Ecto neural progenitor cell (in vitro differentiated cells): ENCODE measurements around the gene PATZ1.
"Not testable (repeated sequence)": the region's sequence is repeated elsewhere in the genome, so short reads cannot be mapped to it uniquely, and the experiment has no call there.

ENCODE experiments used
- DNase-seq: peaks from one replicate; pipeline ENCODE4 v3.0.0-alpha.2; 2018; ENCODE audit warnings: low spot score

The PATZ1 gene

DNA sequence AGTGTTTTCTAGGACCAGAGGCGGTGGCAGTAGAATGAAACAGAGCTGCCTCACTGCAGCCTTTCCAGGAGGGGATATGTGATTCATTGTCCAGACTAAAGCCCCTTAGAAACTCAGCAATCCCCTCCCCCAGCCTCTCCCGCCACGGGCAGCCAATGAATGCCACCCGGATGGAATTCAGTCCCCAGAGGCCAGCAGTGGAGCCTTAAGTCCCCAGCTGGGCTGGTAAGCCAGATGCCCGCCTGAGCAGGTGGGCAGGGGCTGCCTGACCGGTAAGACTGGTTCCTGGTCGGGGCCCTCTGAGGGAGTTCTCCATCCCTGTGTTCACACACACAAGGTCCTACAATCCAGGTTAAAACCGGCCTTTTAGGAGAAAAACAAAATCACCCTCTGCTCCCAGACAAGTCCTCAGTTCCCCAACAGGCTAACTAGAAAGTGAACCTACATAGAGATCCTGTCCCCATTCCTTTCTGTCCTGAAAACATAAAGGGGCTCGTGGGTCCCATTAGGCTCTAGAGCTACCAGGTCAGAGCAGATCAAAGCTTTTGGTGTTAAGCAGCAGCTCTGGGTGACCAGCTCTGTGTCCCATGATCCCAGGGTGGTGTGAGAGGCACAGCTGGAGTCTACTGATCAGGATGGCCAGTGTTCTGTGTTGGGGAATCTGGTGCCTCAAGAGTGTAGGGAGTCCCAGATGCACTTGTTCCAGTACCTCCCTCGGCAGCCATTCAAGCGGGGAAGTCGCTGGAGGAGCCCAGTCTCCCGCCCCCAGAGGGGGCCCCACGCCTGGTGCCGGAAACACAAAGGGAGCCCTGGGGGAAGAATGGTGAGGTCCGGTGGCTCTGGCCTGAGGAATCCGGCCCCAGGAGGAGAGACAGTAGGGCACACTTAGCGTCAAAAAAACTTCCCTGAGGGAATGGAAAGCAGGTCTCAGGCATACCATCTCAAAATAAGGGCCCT, 2.6 kb downstream of the PATZ1 start:
- peak; percentile 84 for DNase-seq

DNA sequence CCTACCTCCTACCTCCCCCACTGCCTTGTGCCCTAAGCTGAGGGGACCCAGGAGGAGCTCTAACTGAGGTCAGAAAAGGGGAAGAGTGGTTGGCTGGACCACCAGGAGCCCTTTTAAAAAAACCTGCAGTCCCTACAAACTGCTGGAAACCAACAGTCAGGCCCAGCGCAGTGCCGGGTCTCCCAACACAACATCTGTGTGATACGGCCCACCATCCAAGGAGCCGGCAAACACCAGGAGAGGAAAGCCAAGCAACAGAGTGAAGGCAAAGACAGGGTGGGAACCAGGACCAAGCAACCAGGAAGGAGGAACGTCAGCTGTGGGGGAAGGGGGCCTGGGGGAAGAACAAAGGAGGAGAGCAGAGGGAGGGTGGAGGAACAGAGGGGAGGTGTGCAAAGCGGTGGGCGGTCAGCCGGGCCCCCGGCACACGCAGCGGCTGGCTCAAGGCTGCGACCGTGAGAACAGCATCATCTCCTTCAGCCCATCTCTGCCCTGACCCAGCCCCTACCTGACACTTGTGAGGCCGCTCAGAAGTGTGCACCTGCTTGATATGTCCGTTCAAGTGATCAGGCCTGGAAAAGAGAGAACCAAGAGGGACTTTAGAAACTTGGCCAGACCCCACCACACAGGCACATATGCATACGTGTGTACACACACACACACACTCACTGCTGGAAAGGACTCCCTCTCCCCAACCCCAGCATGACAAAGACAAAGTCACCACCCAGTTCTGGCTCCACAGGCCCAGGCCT, 3.6 kb downstream of the PATZ1 start:
- peak; percentile 63 for DNase-seq

DNA sequence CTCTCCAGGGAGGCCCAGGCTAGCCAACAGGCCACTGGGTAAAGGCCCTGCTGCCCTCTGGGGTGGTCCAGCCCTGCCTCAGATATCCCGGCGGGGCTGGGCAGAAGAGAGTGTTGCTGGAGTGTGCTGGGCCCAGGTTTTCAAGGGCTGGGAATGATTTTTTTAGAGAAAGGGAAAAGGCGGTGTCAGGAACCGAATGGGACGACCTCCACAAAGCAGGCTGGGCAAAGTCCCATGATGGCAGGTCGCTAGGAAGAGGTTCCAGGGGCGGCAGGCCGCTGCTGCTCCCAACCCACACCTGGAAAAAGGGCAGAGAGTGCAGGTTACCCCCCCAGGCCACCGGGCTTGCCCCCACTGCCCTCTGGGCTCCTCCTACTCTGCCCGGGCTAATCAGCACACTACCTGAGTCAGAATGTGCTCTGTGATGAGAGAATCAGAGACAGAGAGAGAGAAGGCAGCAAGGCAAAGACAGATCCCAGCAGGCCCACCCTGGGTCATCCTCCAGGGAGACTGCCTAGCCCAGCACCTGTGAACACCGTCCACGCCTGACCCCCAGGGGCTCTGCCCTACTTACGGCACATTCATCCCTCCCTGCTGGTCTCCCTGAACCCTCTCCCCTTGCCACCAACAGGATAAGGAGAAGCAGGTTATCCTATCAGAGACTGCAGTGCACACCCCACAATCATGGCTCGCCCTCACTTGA, 4.6 kb downstream of the PATZ1 start:
- no peak for DNase-seq

DNA sequence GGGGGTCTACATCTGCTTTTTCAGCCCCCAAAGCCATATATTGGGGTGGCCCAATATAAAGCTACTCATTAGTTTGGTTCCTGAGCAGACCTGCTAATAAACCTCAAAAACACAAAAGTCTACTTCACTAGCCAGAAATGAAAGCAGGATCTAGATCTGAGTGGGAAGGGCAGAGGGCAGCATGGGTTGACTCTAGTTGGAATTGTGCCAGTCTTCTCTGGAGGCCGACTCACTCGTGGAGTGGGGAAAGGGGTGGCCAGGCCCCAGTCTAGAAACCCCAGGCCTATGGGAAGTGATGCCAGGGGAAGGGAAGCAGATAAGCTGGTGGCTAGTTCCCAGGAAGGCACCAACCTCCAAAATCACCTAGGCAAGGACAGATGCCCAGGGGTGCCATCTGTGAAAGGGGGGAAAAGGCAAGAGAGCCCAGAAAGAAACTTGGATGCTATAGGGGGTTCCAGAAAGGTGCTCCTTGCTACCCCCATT, 5.3 kb downstream of the PATZ1 start:
- DNase-seq: no peak

DNA sequence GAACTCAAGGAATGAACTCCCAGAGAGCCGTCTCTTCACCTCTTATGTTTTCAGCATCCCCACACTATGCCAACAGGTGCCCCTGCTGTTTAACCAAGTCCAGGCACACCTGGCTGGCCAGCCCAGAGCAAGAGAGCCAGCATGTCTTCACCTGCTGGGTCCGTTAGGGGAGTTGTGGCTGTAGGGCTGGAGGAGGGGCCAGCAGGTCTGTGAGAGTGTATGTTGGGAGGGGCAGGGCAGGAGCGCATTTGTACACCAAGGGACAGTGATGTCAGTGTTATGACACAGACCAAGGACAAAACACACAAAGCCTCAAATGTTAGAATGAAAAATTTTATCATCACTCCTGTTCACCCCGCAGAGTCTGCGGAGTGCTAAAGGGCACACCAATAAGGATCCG, 5.8 kb downstream of the PATZ1 start:
- no peak for DNase-seq

DNA sequence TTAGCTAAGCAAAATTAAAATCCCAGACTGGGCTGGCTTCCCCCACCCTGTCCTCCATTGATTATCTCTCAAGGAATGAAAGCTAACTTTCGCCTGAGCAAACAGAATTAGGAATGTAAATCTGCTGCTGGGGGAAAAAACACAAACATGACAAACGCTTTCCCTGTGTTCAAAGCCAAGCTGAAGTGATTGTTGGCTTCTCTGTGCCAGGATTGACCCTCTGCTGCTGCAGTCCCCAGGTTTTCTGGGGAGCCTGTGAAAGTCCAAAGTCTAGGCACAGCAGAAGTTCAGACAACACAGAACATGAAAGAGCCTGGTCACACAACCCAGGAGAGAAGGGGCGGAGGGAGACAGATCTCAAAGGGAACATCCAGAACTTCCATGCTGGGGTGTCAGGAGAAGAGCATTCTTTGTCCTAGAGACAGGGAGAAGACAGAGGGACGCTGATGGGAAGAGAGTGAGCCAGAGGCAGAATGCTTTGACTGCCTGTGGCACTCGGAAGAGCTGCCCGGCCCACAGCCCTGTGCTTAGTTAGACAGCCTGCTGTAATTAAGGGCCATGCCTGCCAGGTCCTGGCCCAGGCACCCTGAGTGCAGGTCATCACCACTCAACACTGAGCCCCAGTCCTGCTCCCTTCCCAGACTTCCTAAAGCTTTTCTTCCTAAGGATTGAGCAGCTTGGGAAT, 6.9 kb downstream of the PATZ1 start:
- no peak for DNase-seq

DNA sequence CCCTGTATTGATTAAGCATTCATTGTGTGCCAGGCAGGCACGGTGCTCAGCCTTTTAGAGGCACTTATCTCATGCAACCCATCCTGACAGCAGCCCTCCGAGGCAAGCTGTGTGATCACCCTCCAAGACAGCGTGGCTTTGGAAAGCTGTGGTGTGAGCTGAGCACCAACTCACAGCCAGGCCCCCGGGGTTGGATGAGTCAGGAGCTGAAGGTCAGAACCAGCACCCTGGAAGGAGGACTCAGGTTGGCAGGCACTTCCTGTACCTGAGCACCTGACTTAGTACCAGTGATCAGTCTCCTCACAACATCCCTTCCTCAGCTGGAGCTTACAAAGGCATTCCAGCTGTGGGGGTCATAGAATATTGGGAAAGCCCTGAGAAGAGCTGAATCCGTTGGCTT, 9.0 kb downstream of the PATZ1 start:
- DNase-seq: no peak

DNA sequence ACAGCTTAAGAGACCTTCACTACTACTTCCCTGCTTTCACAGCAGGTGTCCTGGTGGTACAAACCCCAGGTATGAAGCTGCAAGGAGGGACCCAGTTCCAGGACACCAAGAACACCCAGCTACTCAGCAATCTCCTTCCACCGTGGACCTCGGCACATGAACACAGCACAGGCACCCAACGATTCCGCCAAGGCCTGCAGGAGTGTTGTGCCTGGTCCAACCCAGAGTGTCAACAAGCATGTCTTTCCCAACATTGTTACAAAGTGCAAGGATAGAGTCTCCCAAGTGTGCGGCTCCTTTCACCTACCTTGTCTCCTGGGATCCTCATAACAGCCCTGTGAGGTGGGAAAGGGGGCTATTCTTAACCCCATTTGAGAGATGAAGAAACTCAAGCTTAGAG, 11.8 kb downstream of the PATZ1 start:
- no peak for DNase-seq

DNA sequence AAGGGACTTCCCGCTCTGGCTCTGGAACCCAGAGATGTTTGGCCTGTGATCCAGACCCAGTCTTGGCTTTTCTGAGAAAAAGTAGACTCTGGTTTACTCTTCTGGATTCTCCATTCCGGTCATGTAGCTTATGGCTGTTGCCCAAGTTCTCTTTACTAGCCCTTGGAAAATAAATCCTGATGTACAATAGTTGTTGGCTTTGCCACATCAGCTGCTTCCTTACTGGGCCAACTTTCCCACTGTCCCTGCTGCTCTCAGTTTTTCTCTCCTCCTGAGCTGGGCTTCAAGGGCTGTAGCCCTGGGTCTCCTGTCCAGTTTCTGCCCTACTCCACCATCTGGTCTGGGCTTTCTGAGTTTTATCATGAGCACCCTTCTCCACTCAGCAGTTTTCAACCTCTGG, 12.5 kb downstream of the PATZ1 start:
- no peak for DNase-seq

DNA sequence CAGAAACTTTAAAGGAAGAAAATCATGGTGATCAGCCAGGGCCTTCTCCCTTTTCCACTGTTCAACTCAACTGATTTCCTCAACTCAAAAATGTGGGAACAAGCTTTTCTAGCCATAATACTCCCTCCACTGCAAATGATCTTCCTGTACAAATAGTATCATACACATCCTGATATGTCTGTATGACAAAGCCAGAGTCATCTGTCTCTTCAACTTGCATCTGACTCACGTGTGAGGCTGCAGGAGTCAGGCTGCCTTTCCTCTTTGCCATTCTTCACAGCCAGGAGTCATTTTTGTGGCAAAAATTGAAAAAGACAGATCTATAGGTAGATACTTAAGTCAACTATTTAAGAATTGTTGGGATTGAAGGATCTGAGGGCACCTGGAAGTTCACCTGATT, 13.3 kb downstream of the PATZ1 start:
- DNase-seq: no peak

DNA sequence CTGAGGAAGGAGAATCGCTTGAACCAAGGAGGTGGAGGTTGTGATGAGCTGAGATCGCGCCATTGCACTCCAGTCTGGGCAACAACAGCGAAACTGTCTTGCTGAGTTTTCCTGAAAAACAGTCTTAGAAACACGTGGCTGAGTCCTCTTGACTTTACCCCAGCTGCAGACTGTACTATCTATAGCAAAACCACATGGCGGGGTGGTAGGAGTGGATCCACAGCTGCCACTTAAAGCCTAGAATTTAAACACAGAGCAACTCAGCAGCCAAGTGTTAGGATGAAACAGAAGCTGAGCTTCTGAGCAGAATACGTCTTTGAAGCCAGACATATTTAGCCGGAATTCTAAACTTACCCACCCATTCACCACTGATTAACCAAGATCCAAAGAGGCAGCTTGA, 14.1 kb downstream of the PATZ1 start:
- DNase-seq: no peak

DNA sequence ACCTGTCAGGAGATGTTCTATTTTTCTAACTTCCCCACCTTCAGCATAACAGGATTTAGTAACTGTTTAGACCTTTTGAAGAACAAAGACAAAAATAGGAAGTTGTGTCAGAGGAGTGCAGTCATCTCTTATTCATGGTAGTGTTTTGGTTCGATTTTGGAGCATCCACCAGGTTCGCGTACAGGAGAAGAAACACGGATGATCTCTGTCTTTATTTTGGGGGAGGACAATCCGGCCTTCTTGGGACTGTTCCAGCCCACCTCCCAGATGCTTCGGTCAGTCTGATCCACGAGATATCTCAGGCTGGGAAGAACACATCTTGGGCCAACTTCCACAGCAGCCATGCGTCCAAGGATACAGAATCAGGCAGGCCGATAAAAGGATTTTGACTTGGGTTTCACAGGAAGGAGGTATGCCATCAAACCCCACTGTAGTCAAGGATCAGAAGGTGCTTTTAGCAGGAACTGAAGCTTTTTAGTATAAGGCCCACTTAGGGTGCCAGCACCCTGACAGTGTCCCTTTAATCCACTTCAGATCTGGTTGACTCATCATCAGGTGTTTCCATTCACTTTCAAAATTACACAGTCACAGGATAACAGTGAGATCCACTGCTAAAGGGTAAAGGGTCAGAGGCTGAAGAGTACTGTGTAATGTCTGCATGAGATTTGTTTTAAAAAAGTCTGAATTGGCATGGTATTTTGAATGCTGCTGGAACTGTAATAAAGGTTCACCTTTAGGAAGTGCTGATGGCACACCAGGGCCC, 16.5 kb downstream of the PATZ1 start:
- no peak for DNase-seq

DNA sequence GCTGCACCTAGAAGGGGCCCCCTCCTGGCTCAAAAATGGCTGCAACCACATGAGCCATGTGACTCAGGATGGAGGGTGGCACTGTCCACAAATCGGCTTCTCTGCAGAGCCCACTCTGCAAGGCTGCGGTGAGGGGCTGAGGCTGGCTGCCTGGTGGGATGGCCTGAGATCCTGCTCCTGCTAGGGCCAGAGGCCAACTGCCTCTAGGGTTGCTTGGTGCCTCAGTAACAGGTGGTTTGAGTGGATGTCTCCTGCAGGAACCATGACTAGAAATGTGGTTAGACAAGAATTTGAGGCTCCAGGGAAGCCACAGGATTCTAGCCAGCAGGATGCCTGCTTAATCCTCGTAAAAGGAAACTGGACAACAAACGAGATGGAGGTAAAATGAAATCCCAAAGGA, 17.1 kb downstream of the PATZ1 start:
- DNase-seq: no peak

DNA sequence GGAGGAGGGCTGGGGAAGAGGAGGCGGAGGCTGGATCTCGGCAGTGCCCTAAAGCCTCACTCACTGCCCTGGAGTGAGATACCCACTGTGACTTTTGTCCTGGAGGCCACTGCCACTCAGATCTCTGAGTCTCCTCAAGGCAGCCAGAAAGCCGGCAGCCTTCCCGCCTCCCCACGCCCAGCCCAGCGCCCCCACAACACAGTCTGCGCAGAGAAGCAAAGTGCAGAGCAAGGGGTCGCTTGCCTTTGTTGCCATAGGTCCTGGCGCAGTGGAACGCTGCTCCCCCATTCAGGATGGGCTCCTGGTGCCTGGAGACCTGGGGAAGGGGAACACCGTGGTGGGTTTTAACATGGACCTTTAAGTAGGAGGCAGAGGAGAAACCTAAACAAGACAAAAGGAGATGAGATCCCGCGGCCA, 17.6 kb downstream of the PATZ1 start:
- no peak for DNase-seq

DNA sequence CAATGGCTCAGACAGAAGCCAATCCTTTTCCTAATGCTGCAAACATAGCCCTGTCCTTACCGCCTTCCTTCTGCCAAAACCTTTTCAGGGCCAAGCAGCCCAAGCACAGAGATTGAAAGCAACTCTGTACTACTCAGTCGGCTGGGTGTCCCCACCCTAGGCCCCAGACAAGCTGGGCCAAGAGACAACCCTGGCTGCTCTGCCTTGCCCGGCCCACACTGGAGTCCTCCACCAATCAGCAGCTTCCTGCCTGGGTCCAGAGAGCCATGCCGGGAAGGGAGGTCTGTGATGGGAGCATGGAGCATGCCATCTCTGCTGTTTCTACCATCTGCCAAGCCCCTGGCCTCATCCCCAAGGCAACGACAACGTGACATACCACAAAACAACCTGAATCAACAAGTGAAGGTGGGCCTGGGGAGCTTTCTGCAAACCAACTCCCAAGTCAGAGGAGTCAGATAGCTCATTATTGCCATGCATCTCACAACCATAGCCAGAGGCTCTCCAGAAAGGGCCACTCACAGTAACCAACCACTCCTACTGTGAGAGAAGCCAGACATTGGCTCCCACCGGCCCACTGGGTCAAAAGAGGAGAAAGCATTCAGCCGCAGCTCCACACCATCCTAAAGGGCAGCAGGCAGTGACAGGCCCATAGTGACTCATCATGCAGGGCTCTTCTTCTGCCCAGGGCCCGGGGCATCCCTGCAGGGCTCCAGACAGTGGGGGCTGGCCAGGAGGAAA, 18.2 kb downstream of the PATZ1 start:
- DNase-seq: no peak

DNA sequence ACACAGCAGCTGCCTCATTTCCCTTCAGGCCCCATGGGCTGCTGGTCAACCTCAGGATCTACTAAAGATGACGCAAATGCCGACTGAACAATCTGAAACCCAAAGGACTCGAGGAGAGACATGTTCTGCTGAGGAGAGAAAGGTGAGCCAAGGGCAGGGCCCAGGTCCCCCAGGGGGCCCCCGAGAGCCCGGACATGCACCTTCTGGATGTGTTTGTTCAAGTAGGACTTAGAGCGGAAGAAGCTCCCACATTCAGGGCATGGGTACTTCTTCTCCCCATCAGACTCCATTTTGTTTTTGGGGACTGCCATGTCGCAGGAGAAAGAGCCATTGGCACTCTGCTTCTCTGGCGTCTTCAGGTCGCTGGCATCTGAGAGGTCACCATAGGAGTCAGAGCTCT, 19.3 kb downstream of the PATZ1 start:
- DNase-seq: no peak

DNA sequence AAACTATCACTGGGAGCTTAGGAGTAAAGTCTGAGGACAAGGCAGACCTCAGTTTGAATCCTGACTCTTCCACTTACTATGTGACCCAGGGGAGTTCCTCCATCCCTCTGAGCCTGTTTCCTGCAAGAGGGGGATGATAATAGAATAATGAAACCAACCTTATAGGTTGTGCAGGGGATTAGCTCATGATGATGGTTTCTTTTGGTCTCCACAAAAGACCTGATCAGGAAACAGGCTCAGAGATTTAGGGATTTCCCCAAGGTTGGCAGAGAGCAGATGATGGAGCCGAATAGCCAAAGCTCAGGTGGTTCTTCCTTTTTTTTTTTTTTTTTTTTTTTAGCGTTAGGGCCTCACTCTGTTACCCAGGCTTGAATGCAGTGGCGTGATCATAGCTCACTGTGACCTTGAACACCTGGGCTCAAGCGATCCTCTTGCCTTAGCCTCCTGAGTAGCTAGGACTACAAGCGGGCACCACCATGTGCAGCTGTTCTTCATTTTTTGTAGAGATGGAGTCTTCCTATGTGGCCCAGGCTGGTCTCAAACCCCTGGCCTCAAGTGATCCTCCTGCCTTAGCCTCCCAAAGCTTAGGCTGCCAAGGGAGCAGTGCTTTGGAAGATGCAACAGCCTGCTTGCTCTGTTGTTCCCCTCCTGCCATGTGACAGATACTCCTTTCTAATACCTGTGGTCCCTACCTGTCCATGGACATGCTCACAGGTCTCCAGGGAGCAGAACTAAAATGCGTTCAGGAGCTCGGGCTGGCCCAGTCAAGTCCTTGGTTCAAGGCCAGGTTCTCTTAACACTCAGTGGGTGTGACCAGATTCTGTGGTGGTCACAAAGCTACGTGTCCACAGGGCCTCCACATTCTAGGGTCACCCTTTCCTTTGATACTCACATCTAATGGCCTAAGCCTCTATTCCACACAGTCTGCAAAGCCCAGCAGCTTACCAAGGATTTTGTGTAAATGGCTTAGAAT, 22.3 kb downstream of the PATZ1 start:
- DNase-seq: no peak

DNA sequence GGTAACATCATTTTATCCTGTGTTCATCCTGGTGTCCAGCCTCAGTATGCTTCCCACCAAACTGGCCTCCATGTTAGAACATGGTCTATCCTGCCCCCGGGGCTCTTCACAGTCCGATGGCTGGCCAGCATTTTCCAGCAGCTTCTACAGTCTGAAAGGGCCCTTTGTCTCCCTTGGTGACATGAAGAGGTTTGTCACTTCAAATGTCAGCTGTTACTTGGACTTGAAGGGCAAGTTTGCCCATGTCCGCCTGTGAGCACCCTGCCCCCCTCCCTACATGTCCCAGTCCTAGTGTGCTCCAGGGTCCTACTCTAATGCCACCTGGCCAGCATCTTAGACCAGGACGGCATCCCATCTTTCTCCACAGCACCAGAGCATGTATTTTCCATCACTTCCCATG, 24.7 kb downstream of the PATZ1 start:
- DNase-seq: no peak

DNA sequence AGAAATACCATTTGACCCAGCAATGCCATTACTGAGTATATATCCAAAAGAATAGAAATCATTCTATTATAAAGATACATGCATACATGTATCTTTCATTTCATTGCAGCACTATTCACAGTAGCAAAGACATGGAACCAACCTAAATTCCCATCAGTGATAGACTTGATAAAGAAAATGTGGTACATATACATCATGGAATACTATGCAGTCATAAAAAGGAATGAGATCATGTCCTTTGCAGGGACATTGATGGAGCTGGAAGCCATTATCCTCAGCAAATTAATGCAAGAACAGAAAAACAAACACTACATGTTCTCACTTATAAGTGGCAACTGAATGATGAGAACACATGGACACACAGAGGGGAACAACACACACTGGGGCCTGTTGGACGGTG, 31.9 kb downstream of the PATZ1 start:
- not testable (repeated sequence) for DNase-seq
